Measurements from ENCODE around the gene CTIF.

Gene CTIF

DNA sequence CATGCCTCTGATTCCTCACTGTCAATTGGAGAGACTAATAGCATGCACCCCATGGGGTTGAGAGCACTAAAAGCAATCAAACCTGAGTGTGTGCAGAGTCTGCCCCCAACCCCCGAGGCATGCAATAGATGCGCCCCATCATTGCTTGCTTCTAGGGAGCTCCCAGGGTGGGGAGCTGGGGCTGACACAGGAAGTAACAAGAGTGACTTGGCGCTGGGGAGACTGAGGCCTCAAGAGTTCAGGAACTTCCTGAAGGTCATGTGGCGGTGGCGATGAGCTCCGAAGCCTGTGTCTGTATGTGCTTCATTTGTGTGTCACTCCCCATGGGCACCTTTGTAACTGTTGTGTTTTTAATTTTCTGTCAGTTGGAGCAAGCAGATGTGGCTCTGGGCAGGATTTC is 61.2 kb downstream of the CTIF start:
- Histone ChIP-seq H2BK12ac (ENCODE audit: low read length) (no peak overlapping the region), H3K9me3 (replicated peaks in 1 of 2; ENCODE audit: control insufficient read depth in 2 of 2, insufficient read depth in 1 of 2, low read depth in 1 of 2, low read length in 2 of 2) (no peaks in the 10 kb centered on the region), H3K14ac (ENCODE audit: low read length) (no peak overlapping the region), H2BK5ac (ENCODE audit: low read length) (no peak overlapping the region), H3K36me3 (replicated peaks in 1 of 2; ENCODE audit: control insufficient read depth in 2 of 2, insufficient read depth in 2 of 2, low read length in 2 of 2) (peaks cover 0 to 1% of the 10 kb centered on the region in 2 donors), H2BK15ac (ENCODE audit: low read length) (no peak overlapping the region), H3K27me3 (ENCODE audit: control insufficient read depth in 3 of 3, insufficient read depth in 3 of 3, low read depth in 1 of 3, low read length in 3 of 3) (no peaks in the 10 kb centered on the region), H3K27ac (replicated peaks; ENCODE audit: low read length) (no peak overlapping the region), H3K4ac (ENCODE audit: low read length) (no peak overlapping the region), H3K18ac (ENCODE audit: low read length) (no peak overlapping the region), H4K8ac (ENCODE audit: low read depth, low read length) (no peak overlapping the region), H2AFZ (ENCODE audit: low read length) (no peak overlapping the region), H3K79me1 (ENCODE audit: low read depth, low read length) (no peaks in the 10 kb centered on the region), H3K23ac (ENCODE audit: low read depth, low read length, poor library complexity) (no peak overlapping the region), H3K9ac (ENCODE audit: low read depth, low read length, poor library complexity) (no peak overlapping the region), H2AK5ac (ENCODE audit: low read depth, low read length) (no peak overlapping the region), H2BK120ac (ENCODE audit: low read depth, low read length) (no peak overlapping the region), H3K4me3 (ENCODE audit: low read length in 2 of 2) (no peak overlapping the region), H3K4me2 (ENCODE audit: insufficient read depth, low read length, poor library complexity, severe bottlenecking) (no peak overlapping the region), H3K4me1 (ENCODE audit: control insufficient read depth in 2 of 2, insufficient read depth in 1 of 2, low read depth in 1 of 2, low read length in 2 of 2) (peaks cover 4 to 17% of the 10 kb centered on the region in 2 donors), H4K91ac (ENCODE audit: low read depth, low read length, poor library complexity) (no peak overlapping the region)
- no peak for DNase-seq (ENCODE audit: low spot score)
- WGBS, 2 donors (ENCODE audit: extremely low coverage in 2 of 2, insufficient read length in 2 of 2, insufficient replicate concordance in 1 of 2) = no CpG with 5 or more reads among the region's 6 CpGs

DNA sequence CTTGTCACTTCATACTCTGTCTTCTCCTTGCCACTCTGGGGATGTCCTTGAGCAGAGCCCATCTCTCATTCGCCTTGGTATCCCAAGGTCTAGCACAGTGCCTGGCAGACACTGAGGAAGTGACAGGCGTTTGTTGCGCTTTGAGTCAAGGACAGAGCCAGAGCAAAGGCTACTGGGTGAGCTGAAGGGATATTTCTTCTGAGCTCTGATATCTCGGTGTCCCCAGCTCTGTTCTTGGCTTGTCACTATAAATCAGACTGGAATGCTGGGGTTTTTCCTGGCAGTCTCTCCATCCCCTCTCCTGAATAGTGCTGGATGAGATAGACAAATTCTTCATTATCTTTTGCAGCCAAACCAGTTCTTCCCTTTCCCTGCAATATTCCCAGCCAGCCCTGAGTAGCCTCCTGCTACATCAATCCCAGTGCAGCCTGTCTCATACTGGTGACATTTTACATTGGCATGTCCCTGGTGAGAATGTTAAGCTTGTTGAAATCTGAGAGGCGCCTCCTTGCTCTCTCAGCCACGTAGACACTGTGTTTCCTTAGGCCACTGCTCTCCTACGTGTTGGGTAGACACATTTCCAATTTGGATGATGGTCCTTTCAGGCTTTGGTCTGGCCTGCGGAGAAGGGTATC is 61.7 kb downstream of the CTIF start:
- no CpG with 5 or more reads among the region's 8 CpGs for WGBS, 2 donors (ENCODE audit: extremely low coverage in 2 of 2, insufficient read length in 2 of 2, insufficient replicate concordance in 1 of 2)
- no peak overlapping the region for H3K9ac ChIP-seq (ENCODE audit: low read depth, low read length, poor library complexity)
- no peak overlapping the region for H2BK12ac ChIP-seq (ENCODE audit: low read length)
- no peak overlapping the region for H3K23ac ChIP-seq (ENCODE audit: low read depth, low read length, poor library complexity)
- H3K27me3 ChIP-seq (ENCODE audit: control insufficient read depth in 3 of 3, insufficient read depth in 3 of 3, low read depth in 1 of 3, low read length in 3 of 3) = no peaks in the 10 kb centered on the region
- H3K4me1 ChIP-seq (ENCODE audit: control insufficient read depth in 2 of 2, insufficient read depth in 1 of 2, low read depth in 1 of 2, low read length in 2 of 2) = peaks cover 4 to 17% of the 10 kb centered on the region in 2 donors
- no peak overlapping the region for H4K91ac ChIP-seq (ENCODE audit: low read depth, low read length, poor library complexity)
- H2AFZ ChIP-seq (ENCODE audit: low read length) = no peak overlapping the region
- no peak overlapping the region for H3K4ac ChIP-seq (ENCODE audit: low read length)
- H2BK15ac ChIP-seq (ENCODE audit: low read length) = no peak overlapping the region
- no peaks in the 10 kb centered on the region for H3K9me3 ChIP-seq (replicated peaks in 1 of 2; ENCODE audit: control insufficient read depth in 2 of 2, insufficient read depth in 1 of 2, low read depth in 1 of 2, low read length in 2 of 2)
- H2AK5ac ChIP-seq (ENCODE audit: low read depth, low read length) = no peak overlapping the region
- no peak overlapping the region for H3K4me2 ChIP-seq (ENCODE audit: insufficient read depth, low read length, poor library complexity, severe bottlenecking)
- H3K27ac ChIP-seq (replicated peaks; ENCODE audit: low read length) = no peak overlapping the region
- H3K4me3 ChIP-seq (ENCODE audit: low read length in 2 of 2) = no peak overlapping the region
- no peak overlapping the region for H4K8ac ChIP-seq (ENCODE audit: low read depth, low read length)
- H3K36me3 ChIP-seq (replicated peaks in 1 of 2; ENCODE audit: control insufficient read depth in 2 of 2, insufficient read depth in 2 of 2, low read length in 2 of 2) = peaks cover 0 to 1% of the 10 kb centered on the region in 2 donors
- no peaks in the 10 kb centered on the region for H3K79me1 ChIP-seq (ENCODE audit: low read depth, low read length)
- no peak overlapping the region for H3K18ac ChIP-seq (ENCODE audit: low read length)
- no peak overlapping the region for H3K14ac ChIP-seq (ENCODE audit: low read length)
- no peak for DNase-seq (ENCODE audit: low spot score)
- no peak overlapping the region for H2BK120ac ChIP-seq (ENCODE audit: low read depth, low read length)
- H2BK5ac ChIP-seq (ENCODE audit: low read length) = no peak overlapping the region

DNA sequence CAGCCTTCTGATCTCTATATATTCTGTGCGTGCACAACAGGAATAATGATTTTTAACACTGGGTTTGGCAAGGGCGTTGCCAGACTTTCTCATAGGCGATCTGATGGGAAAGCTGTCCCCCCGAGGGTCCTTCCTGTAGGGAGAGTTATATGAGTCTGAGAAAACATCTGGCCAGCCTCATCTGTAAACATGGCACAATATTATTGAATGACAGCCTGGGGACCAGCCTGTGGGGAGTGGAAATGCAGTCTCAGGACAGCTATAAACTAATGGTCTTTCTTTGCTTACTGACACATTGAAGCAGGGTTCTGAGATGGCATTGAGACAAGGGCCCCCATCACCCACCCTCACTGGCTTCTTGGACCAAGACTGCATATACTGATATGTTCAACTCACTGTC is 62.5 kb downstream of the CTIF start:
- Histone ChIP-seq H2BK15ac (ENCODE audit: low read length) (no peak overlapping the region), H3K14ac (ENCODE audit: low read length) (no peak overlapping the region), H2AK5ac (ENCODE audit: low read depth, low read length) (no peak overlapping the region), H3K27ac (replicated peaks; ENCODE audit: low read length) (no peak overlapping the region), H2BK12ac (ENCODE audit: low read length) (no peak overlapping the region), H3K9me3 (replicated peaks in 1 of 2; ENCODE audit: control insufficient read depth in 2 of 2, insufficient read depth in 1 of 2, low read depth in 1 of 2, low read length in 2 of 2) (no peaks in the 10 kb centered on the region), H2BK5ac (ENCODE audit: low read length) (no peak overlapping the region), H3K79me1 (ENCODE audit: low read depth, low read length) (no peaks in the 10 kb centered on the region), H4K8ac (ENCODE audit: low read depth, low read length) (no peak overlapping the region), H3K9ac (ENCODE audit: low read depth, low read length, poor library complexity) (no peak overlapping the region), H3K36me3 (replicated peaks in 1 of 2; ENCODE audit: control insufficient read depth in 2 of 2, insufficient read depth in 2 of 2, low read length in 2 of 2) (peaks cover 0 to 1% of the 10 kb centered on the region in 2 donors), H3K18ac (ENCODE audit: low read length) (no peak overlapping the region), H3K4me3 (ENCODE audit: low read length in 2 of 2) (no peak overlapping the region), H2AFZ (ENCODE audit: low read length) (no peak overlapping the region), H3K4me2 (ENCODE audit: insufficient read depth, low read length, poor library complexity, severe bottlenecking) (no peak overlapping the region), H3K4ac (ENCODE audit: low read length) (no peak overlapping the region), H3K27me3 (ENCODE audit: control insufficient read depth in 3 of 3, insufficient read depth in 3 of 3, low read depth in 1 of 3, low read length in 3 of 3) (no peaks in the 10 kb centered on the region), H2BK120ac (ENCODE audit: low read depth, low read length) (no peak overlapping the region), H3K4me1 (ENCODE audit: control insufficient read depth in 2 of 2, insufficient read depth in 1 of 2, low read depth in 1 of 2, low read length in 2 of 2) (peaks cover 4 to 17% of the 10 kb centered on the region in 2 donors), H4K91ac (ENCODE audit: low read depth, low read length, poor library complexity) (no peak overlapping the region), H3K23ac (ENCODE audit: low read depth, low read length, poor library complexity) (no peak overlapping the region)
- DNase-seq (ENCODE audit: low spot score) = no peak
- WGBS, 2 donors (ENCODE audit: extremely low coverage in 2 of 2, insufficient read length in 2 of 2, insufficient replicate concordance in 1 of 2) = no CpG with 5 or more reads among the region's 4 CpGs

DNA sequence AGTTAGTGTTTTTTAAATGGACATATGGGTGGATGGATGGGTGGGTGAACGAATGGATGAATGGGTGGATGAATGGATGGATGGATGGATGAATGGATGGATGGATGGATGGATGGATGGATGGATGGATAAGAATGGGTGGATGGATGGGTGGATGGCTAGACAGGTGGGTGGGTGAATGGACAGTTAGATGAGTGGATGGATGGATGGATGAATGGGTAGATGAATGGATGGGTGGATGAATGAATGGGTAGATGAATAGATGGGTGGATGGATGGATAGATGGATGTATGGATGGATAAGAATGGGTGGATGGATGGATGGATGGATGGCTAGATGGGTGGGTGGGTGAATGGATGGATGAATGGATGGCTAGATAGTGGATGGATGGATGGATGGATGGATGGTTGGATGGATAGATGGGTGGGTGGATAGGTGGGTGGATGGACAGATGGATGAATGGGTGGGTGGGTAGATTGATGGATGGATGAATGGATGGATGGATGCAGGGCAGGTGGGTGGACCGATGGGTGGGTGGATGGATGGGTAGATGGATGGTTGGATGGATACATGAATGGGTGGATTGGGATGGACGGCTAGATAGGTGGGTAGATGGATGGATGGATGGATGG is 64.0 kb downstream of the CTIF start:
- Histone ChIP-seq H2AK5ac (ENCODE audit: low read depth, low read length) (no peak overlapping the region), H3K18ac (ENCODE audit: low read length) (no peak overlapping the region), H3K4me2 (ENCODE audit: insufficient read depth, low read length, poor library complexity, severe bottlenecking) (no peak overlapping the region), H2BK12ac (ENCODE audit: low read length) (no peak overlapping the region), H3K4me3 (ENCODE audit: low read length in 2 of 2) (no peak overlapping the region), H3K79me1 (ENCODE audit: low read depth, low read length) (no peaks in the 10 kb centered on the region), H2BK15ac (ENCODE audit: low read length) (no peak overlapping the region), H2BK5ac (ENCODE audit: low read length) (no peak overlapping the region), H3K4me1 (ENCODE audit: control insufficient read depth in 2 of 2, insufficient read depth in 1 of 2, low read depth in 1 of 2, low read length in 2 of 2) (peaks cover 6 to 16% of the 10 kb centered on the region in 2 donors), H4K91ac (ENCODE audit: low read depth, low read length, poor library complexity) (no peak overlapping the region), H3K36me3 (replicated peaks in 1 of 2; ENCODE audit: control insufficient read depth in 2 of 2, insufficient read depth in 2 of 2, low read length in 2 of 2) (no peaks in the 10 kb centered on the region), H3K14ac (ENCODE audit: low read length) (no peak overlapping the region), H4K8ac (ENCODE audit: low read depth, low read length) (no peak overlapping the region), H3K23ac (ENCODE audit: low read depth, low read length, poor library complexity) (no peak overlapping the region), H2AFZ (ENCODE audit: low read length) (no peak overlapping the region), H3K9me3 (replicated peaks in 1 of 2; ENCODE audit: control insufficient read depth in 2 of 2, insufficient read depth in 1 of 2, low read depth in 1 of 2, low read length in 2 of 2) (no peaks in the 10 kb centered on the region), H3K27me3 (ENCODE audit: control insufficient read depth in 3 of 3, insufficient read depth in 3 of 3, low read depth in 1 of 3, low read length in 3 of 3) (no peaks in the 10 kb centered on the region), H3K9ac (ENCODE audit: low read depth, low read length, poor library complexity) (no peak overlapping the region), H3K4ac (ENCODE audit: low read length) (no peak overlapping the region), H3K27ac (replicated peaks; ENCODE audit: low read length) (no peak overlapping the region), H2BK120ac (ENCODE audit: low read depth, low read length) (no peak overlapping the region)
- no peak for DNase-seq (ENCODE audit: low spot score)
- WGBS, 2 donors (ENCODE audit: extremely low coverage in 2 of 2, insufficient read length in 2 of 2, insufficient replicate concordance in 1 of 2) = no CpG with 5 or more reads among the region's 3 CpGs
